GM10248 (cell line): ENCODE data around the gene ARHGEF2.

Experiments
- CTCF ChIA-PET: fragments of 300-600 bp; sonication (Branson Sonifier 250); formaldehyde crosslinking; extraction: SDS; loops from one replicate; lab custom pipeline; 2021; ENCODE audit warnings: antibody characterized with exemption; lab: Yijun Ruan, JAX
- POLR2A ChIA-PET: fragments of 350-650 bp; sonication (Branson Sonifier 250); formaldehyde crosslinking; extraction: SDS; loops from one replicate; lab custom pipeline; 2020; ENCODE audit warnings: antibody characterized with exemption; lab: Yijun Ruan, JAX
- DNase-seq: peaks from one replicate; pipeline ENCODE4 v3.0.0; 2012; ENCODE audit errors: extremely low spot score
- TF ChIP-seq, protein P1 (sequence below): IDR thresholded peaks from 2 replicates; pipeline ENCODE4 v1.5.1; 2012; ENCODE audit warnings: mild to moderate bottlenecking, low read depth; ENCODE audit errors: extremely low read depth, missing control alignments, control extremely low read depth

Gene ARHGEF2

DNA sequence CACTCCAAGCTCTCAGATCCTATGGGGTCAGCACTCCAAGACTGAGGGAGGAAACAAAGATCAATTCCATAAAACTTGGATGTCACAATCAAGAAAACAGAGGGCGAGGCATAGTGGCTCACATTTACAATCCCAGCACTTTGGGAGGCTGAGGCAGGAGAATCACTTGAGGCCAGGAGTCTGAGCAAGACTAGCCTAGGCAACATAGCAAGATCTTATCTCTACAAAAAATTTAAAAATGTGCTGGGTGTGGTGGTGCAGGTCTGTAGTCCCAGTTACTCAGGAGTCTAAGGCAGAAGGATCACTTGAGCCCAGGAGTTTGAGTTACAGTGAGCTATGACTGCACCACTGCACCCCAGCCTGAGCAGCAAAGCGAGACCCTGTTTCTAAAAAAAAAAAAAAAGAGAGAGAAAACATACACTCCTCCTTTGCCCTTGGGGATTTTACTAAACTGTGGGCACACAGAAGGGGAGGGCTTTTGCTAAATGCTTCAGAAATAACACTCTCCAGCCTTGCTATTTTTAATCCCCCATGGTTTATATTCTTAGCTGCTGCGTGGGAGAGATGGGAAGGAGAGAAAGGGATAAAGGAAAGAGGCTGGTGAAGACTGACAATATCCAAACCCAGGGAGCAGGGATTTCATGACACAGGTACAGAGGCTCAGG lies 18.1 kb downstream of the ARHGEF2 start:
- CTCF ChIA-PET, result interaction anchor here (1.3 to 5.7 kb wide), 6 partner anchors 12 to 29 kb away, joined by 3 to 41 read pairs (median 12); partner anchors contain the start of gene ARHGEF2
- DNase-seq, result no peak
- POLR2A ChIA-PET, result interaction anchor here (0.7 to 0.8 kb wide), 2 partner anchors 42 to 63 kb away, joined by 4 to 6 read pairs; no protein-coding TSS in a partner anchor
- TF ChIP-seq, protein P1, sequence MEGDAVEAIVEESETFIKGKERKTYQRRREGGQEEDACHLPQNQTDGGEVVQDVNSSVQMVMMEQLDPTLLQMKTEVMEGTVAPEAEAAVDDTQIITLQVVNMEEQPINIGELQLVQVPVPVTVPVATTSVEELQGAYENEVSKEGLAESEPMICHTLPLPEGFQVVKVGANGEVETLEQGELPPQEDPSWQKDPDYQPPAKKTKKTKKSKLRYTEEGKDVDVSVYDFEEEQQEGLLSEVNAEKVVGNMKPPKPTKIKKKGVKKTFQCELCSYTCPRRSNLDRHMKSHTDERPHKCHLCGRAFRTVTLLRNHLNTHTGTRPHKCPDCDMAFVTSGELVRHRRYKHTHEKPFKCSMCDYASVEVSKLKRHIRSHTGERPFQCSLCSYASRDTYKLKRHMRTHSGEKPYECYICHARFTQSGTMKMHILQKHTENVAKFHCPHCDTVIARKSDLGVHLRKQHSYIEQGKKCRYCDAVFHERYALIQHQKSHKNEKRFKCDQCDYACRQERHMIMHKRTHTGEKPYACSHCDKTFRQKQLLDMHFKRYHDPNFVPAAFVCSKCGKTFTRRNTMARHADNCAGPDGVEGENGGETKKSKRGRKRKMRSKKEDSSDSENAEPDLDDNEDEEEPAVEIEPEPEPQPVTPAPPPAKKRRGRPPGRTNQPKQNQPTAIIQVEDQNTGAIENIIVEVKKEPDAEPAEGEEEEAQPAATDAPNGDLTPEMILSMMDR, result no peak

DNA sequence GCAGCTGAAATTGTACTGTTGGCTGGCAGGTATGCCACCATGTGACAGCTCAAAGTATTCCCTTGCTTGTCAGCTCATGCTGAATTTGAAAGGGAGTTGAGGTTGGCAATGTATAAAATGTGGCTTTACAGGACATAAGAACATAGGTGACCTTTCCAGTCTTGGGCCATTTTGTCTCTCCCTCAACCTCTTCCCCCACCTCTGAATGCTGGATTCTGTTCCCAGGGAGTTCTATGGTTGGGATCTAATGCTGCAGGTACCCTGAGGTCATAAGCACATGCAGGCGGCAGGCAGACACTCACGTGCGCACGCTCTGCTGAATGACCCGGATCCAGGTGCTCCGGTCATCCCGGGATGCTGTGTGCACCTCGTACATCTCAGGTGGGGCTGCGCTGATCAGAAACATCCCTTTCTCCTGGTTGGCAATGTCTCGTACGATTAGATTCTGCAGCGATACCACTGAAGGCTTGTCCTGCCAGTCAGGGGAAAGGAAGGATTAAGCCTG lies 20.9 kb downstream of the ARHGEF2 start:
- TF ChIP-seq, protein P1, result no peak
- POLR2A ChIA-PET, result no interaction called here

DNA sequence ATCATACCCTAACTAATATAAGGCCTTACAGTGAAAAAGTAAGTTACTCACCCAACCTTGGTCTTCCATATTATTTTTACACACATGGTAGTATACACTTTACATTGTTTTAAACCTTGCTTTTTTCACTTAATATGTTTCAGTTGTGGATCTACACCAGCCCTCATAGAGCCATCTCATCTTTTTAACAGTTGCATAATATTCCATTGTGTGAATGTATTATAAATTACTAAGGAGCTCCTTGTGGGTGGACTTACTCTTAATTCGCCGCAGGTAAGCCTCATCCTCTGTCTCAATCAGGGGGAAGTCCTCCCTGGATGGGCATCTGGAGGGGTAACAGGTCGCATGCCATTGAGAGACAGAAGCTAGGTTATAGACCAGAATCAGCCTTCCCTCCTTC lies 23.7 kb downstream of the ARHGEF2 start:
- CTCF ChIA-PET, result interaction anchor here (0.7 to 1.4 kb wide), 3 partner anchors 22 to 35 kb away, joined by 3 to 8 read pairs (median 3); no protein-coding TSS in a partner anchor
- POLR2A ChIA-PET, result no interaction called here

More for the DNA sequence above, 20.9 kb downstream of the ARHGEF2 start:
- CTCF ChIA-PET, result interaction anchor here (1.2 to 3.9 kb wide), 4 partner anchors 9 to 109 kb away, joined by 4 to 15 read pairs (median 6); no protein-coding TSS in a partner anchor
- no peak for DNase-seq

DNA sequence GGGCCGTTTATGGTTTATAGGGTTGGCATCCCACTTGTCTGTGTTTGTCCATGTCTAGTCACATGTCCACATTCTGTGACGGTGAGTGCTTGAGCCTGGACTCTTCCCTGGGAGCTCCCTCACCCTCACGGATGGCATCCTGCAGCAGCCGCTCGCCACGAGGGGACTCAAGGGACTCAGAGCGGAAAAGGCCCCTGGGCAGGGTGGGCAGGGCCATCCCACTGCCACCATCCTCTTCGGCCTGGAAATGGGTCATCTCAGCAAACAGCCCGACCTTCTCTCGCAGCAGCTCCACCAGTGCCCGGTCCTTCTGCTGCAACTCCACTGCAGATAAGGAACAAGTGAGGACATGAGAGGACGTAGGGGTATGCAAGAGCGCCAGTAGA lies 25.8 kb downstream of the ARHGEF2 start:
- CTCF ChIA-PET, result interaction anchor here (1.4 to 1.8 kb wide), 2 partner anchors 14 to 15 kb away, joined by 4 to 5 read pairs; no protein-coding TSS in a partner anchor
- POLR2A ChIA-PET, result no interaction called here

More for the DNA sequence above, 23.7 kb downstream of the ARHGEF2 start:
- TF ChIP-seq, protein P1, result no peak
- no peak for DNase-seq

DNA sequence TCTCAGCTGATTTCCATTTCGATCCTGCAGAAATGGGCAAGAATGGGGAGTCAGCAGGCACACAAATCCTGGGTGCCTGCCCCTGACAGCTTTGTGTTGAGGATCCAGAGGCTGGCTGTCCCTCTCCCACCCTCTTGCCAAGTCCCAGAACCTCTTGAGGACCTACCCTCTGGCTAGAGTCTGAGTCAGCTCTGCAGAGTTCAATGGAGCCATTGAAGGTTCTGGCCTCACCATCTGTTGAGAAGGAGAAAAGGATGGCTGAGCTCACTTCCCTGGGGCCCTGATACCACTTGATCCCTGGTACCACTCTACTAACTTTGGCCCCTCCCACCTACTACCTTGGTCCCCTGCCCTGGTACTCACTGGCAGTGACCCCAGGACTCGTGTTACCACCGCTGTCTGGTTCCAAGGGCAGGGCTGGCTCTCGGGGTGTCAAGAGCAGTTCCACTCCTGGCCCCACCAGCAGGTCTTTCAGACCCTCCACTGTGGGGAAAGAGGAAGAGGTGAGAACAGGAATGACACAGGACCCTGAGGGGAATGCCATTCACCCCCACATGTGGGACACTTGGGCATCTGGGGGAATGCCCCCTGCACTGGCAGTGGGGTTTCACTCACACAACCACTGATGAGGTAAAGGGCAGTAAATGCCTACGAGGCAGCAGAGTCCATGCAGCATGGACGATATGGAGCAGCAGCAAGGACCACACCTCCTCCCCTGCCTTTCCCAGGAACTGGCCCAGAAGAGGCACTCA lies 26.4 kb downstream of the ARHGEF2 start:
- CTCF ChIA-PET, result interaction anchor here (1.0 to 1.8 kb wide), 5 partner anchors 13 to 115 kb away, joined by 3 to 6 read pairs (median 4); no protein-coding TSS in a partner anchor

More for the DNA sequence above, 25.8 kb downstream of the ARHGEF2 start:
- DNase-seq, result no peak
- TF ChIP-seq, protein P1, result no peak

DNA sequence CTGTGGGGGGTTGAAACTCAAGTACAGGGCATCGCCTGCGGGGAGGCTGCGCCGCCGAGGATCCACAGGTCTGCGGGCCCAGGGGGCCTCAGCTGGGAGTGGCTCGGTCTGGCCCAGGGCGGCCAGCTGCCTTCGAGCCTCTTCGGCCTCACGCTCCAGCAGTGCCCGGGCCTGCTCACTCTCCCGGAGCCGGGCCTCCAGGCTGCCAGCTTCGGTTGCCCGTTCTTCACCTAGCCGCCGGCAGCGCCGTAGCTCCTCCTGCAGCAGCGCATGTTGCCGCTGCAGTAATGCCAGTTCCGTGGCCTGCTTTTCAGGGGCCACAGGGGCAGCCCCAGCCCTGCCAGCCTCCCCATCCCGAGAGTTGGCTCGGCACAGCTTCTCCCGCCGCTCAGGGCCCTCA lies 27.5 kb downstream of the ARHGEF2 start:
- CTCF ChIA-PET, result interaction anchor here (0.9 to 1.6 kb wide), 3 partner anchors 10 to 41 kb away, joined by 3 to 6 read pairs (median 3); no protein-coding TSS in a partner anchor
- POLR2A ChIA-PET, result no interaction called here
- DNase-seq, result no peak
- TF ChIP-seq, protein P1, result no peak

More for the DNA sequence above, 26.4 kb downstream of the ARHGEF2 start:
- TF ChIP-seq, protein P1, result no peak
- POLR2A ChIA-PET, result no interaction called here
- DNase-seq, result no peak
